GM19397 (cell line): ENCODE measurements around the gene PTPN3.

Experiments used
- ATAC-seq: cut with Tn5 transposase; IDR thresholded peaks from one replicate; pipeline ENCODE4 v1.9.1; 2021; ENCODE audit warnings: mild to moderate bottlenecking, moderate library complexity; ENCODE audit not compliant: unreplicated experiment

The PTPN3 gene

GRCh38 chr9:109476642-109477257 is 21.4 kb downstream of the PTPN3 start:
- ATAC-seq = no peak

- ATAC-seq = no peak
Observed at GRCh38 chr9:109475526-109475925, 22.6 kb downstream of the PTPN3 start.

DNA sequence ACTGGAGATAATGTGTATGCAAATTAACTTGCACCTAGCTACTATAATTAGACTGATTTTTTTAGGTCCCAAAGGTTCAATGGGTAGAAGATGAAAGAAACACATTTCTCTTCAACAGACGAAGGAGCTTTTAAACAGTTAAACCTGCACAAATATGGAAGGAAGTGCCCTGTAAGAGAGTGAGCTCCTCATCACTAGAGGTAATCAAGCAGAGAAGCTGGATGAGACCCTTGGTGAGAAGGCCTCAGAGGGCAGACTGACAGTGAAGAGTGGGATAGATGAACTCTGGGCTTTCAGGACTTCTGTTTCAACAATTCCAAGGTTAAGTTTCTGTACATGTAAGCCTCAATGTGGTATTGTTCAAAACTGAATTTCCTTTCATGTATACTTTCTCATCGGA is 23.2 kb downstream of the PTPN3 start:
- ATAC-seq = no peak

- no peak for ATAC-seq
Observed at GRCh38 chr9:109474170-109474569, 23.9 kb downstream of the PTPN3 start.

DNA sequence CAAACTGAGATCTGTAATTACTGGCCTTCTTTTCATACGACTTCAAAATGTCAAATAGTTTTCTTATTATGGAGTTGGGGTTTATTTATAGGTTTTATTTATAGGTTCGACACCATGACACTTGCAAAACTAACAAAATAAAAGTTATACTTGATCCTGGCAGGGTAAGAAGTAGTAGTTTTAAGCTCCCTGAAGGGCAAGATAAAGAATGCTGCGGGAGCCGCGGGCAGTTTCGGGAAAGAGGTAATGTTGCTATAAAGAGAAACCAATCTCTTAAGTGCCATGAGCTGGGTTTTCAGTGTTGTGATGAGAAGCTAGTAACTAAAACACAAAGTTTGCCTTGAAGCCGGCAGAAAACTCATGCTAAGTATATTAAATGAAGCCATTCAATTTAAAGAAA is 24.8 kb downstream of the PTPN3 start:
- no peak for ATAC-seq

DNA sequence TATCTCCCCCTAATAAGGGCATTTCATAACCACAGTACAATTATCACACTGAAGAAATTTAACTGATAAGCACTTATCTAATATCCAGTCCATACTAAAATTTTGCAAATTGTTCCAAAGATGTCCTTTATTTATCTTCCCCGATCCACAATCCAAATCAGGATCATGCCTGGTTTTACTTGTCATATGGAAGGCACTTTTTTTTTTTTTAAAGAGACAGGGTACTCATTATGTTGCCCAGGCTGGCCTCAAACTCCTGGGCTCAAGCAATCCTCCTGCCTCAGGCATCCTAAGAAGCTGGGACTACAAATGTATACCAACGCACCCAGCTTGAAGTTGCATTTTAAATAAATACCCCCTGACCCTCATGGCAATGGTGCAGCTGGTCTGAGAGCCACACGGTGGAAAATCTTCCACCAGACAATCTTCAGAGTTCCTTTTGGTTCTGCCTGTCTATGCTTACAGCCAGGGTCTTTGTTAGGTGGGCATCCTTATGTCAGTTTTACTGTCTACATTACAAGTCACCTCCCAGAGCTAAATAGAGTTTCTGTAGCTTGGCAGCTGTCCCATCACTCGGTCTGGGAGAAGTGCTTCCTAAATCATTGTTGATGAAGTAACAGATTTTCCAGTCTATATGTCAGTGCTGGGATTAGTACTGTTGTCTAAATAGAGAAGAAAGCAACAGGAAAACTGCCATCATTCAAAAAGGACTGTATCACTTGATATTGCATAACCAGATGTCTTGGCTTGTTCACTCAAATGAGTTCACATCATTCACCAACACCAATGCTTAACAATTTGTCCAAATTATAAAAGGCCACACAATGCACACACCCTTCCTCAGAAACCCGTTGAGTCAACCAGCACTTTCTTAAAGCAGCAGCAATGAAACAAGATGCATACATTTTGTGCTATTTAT is 26.4 kb downstream of the PTPN3 start:
- no peak for ATAC-seq

GRCh38 chr9:109469646-109470358 is 28.3 kb downstream of the PTPN3 start:
- peak; percentile 89 for ATAC-seq

DNA sequence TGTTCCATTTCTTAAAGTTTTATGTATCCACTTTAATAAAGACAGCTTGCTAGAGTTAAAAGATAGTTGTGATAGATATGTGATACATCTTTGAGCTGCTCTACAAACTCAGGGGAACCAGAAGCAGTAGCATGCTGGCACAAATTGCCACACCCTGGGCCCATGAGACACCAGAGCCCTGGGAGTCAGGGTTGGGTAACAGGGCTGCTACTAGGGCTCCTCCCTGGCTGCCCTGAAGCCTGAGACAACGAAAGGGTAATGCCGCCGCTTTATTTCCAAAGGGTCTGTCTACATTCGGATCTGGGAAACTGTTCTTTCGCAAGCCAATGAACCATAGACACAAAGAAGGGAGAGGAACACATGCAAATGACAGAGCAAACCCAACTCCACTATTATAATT is 29.2 kb downstream of the PTPN3 start:
- ATAC-seq = no peak

- ATAC-seq = no peak
Observed at GRCh38 chr9:109467936-109468335, 30.2 kb downstream of the PTPN3 start.

- no peak for ATAC-seq
Observed at GRCh38 chr9:109466623-109467590, 31.2 kb downstream of the PTPN3 start.

- ATAC-seq = no peak
Observed at GRCh38 chr9:109463924-109464625, 34.0 kb downstream of the PTPN3 start.

GRCh38 chr9:109460576-109460975 is 37.5 kb downstream of the PTPN3 start:
- ATAC-seq = no peak

DNA sequence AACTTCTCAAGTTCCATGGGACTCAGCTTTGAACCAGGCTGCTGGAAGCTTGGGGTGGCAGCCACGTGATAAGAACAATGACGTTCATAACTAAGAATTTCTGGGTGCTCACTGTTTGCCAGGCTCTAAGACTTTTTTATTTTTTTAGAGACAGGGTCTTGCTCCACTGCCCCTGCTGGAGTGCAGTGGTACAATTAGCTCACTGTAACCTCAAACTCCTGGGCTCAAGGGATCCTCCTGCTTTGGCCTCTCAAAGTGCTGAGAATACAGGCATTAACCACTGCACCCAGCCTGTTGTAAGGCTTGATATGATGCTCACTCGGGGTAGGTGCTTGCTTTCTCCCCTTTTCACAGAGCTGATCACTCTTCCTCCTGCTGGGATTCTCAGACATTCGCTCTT is 38.7 kb downstream of the PTPN3 start:
- ATAC-seq = no peak

DNA sequence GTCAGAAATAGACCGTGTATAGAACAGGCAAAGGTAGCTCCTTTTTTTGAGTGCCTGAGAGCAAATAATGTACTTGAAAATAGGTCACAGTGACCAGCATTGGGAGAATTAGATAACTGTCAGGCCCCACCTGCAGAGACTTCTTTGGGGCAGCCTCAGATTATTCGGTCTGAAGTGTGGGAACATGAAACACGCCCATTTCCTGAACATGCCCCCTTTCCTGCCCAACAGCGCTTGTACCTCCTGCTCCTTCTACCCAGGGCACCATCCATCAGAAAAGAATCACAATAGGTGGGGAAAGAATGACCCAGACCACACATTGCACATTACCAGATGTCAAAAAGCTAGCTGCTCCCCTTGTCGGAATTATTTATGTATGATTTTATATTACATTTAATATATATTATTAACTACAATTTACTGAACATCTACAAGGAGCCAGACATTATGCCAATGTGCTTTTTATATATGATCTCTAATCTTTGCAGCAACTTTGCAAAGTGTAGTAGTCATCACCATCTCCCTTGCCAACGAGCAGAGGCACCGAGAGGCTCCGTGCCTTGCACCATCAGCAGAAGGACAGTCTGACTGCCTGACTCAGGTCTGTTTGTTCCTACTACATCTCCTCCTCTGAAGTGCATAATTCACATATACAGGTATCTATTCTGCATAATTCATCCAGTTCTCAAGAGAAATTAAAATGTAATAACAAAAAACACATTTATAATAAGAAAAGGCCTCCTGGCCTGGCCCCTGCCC is 39.5 kb downstream of the PTPN3 start:
- ATAC-seq = no peak

DNA sequence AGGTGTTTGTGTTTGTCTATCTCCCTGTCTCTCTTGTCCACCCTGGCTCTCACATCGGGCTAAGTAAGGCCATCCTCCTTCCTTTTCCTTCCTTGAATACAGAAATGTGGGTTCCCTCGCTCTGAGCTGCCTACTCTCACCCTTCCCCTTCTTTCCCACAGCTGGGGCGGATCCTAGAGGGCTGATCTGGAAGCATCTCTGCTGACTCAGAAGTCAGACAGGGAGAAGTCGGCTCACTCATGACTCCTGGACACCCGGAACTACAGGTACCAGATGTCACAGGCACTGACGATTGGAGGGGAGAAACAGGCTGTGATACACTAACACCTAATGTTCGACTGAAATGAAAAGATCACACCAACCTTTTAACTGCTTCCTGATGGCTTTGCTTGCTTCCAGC is 41.3 kb downstream of the PTPN3 start:
- no peak for ATAC-seq

DNA sequence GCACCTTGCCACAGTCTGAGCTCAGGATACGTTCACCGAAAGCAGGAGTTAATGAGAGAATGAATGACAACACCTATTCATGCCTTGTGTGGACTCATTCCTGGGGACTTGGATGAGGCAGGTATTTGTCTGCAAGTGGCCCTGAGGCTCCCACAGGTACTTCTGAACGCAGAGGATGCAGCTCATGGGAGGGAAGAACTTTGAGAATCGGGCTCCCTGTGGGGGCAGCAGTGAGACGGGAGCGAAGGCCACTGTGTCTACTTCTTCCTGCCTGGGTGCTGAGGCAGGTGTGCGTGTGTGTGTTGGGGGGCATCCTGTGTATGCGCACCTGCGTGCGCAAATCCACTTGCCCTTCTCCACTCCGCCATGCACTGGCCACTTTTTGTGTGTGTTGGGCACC is 42.2 kb downstream of the PTPN3 start:
- no peak for ATAC-seq

GRCh38 chr9:109455391-109455790 is 42.7 kb downstream of the PTPN3 start:
- ATAC-seq = no peak

DNA sequence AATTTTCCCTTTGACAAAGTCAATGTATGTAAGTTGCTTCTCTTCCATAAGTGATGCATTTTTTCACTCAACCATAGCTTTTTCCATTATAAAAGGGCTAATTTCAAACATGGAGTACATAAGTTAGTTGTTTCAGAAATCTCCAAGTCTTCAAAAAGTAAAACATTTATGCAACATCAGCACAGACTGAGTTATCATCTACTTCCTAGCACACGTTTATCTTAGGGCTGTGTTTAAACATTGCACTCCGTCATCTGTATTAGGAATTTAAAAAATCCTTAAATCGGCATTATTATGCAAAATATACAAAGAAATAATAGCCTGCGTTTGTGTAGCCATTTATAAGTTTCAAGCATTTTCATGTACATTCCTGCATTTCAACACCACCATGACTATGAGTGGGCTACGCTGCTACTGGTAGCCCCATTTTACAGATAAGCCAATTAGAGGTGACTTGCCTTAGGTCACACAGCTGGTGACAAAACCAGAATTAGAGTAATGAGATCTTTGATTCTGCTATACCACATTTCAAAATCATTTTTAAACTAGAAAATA is 43.4 kb downstream of the PTPN3 start:
- no peak for ATAC-seq

DNA sequence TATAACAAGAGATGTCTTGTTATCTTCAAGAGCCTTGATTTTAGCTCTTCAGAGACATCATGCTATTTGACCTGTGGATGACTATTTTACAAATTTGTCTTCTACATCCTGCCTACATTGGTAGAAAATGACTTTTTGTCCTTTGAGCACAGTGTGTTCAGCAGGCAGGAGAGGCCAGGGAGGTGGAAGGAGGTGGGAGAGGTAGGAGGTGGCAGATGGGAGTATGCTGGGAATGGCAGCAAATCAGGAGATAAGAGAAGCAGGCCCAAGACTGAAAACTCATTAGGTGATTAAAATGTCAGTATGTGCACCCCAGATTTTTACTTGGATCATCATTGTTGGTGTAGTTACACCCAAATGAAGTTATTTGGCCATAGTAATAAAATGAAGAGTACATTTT is 44.1 kb downstream of the PTPN3 start:
- ATAC-seq = no peak
